Cardiac muscle cell (in vitro differentiated cells and primary cell): ENCODE results near the gene EHMT2. TPM values are rescaled to one million over a fixed set of nuclear protein-coding genes. Genes with fewer than 3 reads are reported as not detected.

ENCODE experiments used
- DNase-seq, 2 donors: peaks; one replicate each; pipeline versions ENCODE4 v3.0.0 to v3.0.0-alpha.2; 2010 to 2017; ENCODE audit warnings: low read depth in 1 of 2, low spot score in 1 of 2
- H3K27ac ChIP-seq: fragments of 200-600 bp; sonication (generic); 2 replicates; pipeline ENCODE4 v1.5.1; 2016
- H3K27me3 ChIP-seq: fragments of 200-600 bp; sonication (generic); 2 replicates; pipeline ENCODE4 v1.6.0; 2016; ENCODE audit warnings: control low read depth
- H3K36me3 ChIP-seq: fragments of 200-600 bp; sonication (generic); 2 replicates; pipeline ENCODE4 v1.5.1; 2016; ENCODE audit warnings: control low read depth
- H3K4me1 ChIP-seq: fragments of 200-600 bp; sonication (generic); 2 replicates; pipeline ENCODE4 v1.8.1; 2017; ENCODE audit warnings: low read depth, mild to moderate bottlenecking, mixed run types
- H3K4me3 ChIP-seq: fragments of 200-600 bp; sonication (generic); 2 replicates; pipeline ENCODE4 v1.5.1; 2016; ENCODE audit warnings: mild to moderate bottlenecking
- H3K9me3 ChIP-seq: fragments of 200-600 bp; sonication (generic); 2 replicates; pipeline ENCODE4 v1.5.1; 2017; ENCODE audit warnings: low read depth, mild to moderate bottlenecking, control low read depth
- CTCF ChIP-seq: IDR thresholded peaks from 2 replicates; pipeline ENCODE4 v1.5.1; 2012; ENCODE audit warnings: low read depth, mild to moderate bottlenecking, low read length
- polyA plus RNA-seq: library from polyadenylated mRNA; unstranded; fragments of >200 nt; fragmentation: Nextera tagmentation; extraction: Ambion mirVana; gene quantifications from 2 replicates; pipeline ENCODE4 v1.2.1, GENCODE V29; 2016
- total RNA-seq: library from RNA; depleted of rRNA; stranded (reverse); fragments of >200 nt; gene quantifications from 2 replicates; pipeline ENCODE4 v1.2.3, GENCODE V29; 2016

EHMT2 gene
- total and polyA plus RNA-seq, 2 experiments from 2014 or later: 89.6 to 120 TPM

- TF ChIP-seq CTCF: no peak
- Histone ChIP-seq H3K4me1 (no peaks in the 10 kb centered on the region), H3K36me3 (no peaks in the 10 kb centered on the region), H3K4me3 (no peak overlapping the region), H3K27me3 (no peaks in the 10 kb centered on the region), H3K27ac (no peak overlapping the region), H3K9me3 (no peaks in the 10 kb centered on the region)
- DNase-seq: peak in 1 of 2 donors; percentile 16
Measured at GRCh38 chr6:31920811-31921210, 23.3 kb upstream of the EHMT2 start.

- TF ChIP-seq CTCF: no peak
- Histone ChIP-seq H3K9me3 (no peaks in the 10 kb centered on the region), H3K27me3 (no peaks in the 10 kb centered on the region), H3K36me3 (no peaks in the 10 kb centered on the region), H3K27ac (no peak overlapping the region), H3K4me1 (no peaks in the 10 kb centered on the region), H3K4me3 (no peak overlapping the region)
- DNase-seq: no peak
Measured at GRCh38 chr6:31919624-31920303, 22.3 kb upstream of the EHMT2 start.

GRCh38 chr6:31918069-31918720, 20.7 kb upstream of the EHMT2 start:
- Histone ChIP-seq H3K4me1 (no peaks in the 10 kb centered on the region), H3K27ac (no peak overlapping the region)

GRCh38 chr6:31915756-31916155, 18.3 kb upstream of the EHMT2 start:
- no peak for DNase-seq
- no peak for TF ChIP-seq CTCF

More at GRCh38 chr6:31918069-31918720, 20.7 kb upstream of the EHMT2 start:
- Histone ChIP-seq H3K9me3 (no peaks in the 10 kb centered on the region), H3K4me3 (no peak overlapping the region), H3K36me3 (no peaks in the 10 kb centered on the region), H3K27me3 (no peaks in the 10 kb centered on the region)
- DNase-seq: peak in 1 of 2 donors; percentile 57
- no peak for TF ChIP-seq CTCF

GRCh38 chr6:31915351-31915750, 17.9 kb upstream of the EHMT2 start:
- no peak for DNase-seq
- Histone ChIP-seq H3K36me3 (no peaks in the 10 kb centered on the region), H3K9me3 (no peaks in the 10 kb centered on the region), H3K4me1 (no peaks in the 10 kb centered on the region), H3K27me3 (no peaks in the 10 kb centered on the region), H3K27ac (no peak overlapping the region), H3K4me3 (no peak overlapping the region)
- TF ChIP-seq CTCF: no peak

More at GRCh38 chr6:31915756-31916155, 18.3 kb upstream of the EHMT2 start:
- no peak overlapping the region for H3K4me3 ChIP-seq
- no peaks in the 10 kb centered on the region for H3K9me3 ChIP-seq
- H3K27me3 ChIP-seq: no peaks in the 10 kb centered on the region
- H3K4me1 ChIP-seq: no peaks in the 10 kb centered on the region
- no peak overlapping the region for H3K27ac ChIP-seq
- no peaks in the 10 kb centered on the region for H3K36me3 ChIP-seq
